Liver (tissue), 9 donors: Measurements from ENCODE around the gene NT5DC2. TPM values are rescaled to one million over a fixed set of nuclear protein-coding genes. Genes with fewer than 3 reads are reported as not detected.

ENCODE experiments used
- DNase-seq: peaks from one replicate; pipeline ENCODE4 v3.0.0-alpha.2; 2017; ENCODE audit warnings: low spot score
- H3K27ac ChIP-seq, 2 donors: one replicate each; pipeline ENCODE4 v1.7.0; 2013; ENCODE audit warnings: inconsistent platforms in 2 of 2, low read length in 2 of 2, control low read depth in 1 of 2, low read depth in 1 of 2, mild to moderate bottlenecking in 1 of 2
- H3K27me3 ChIP-seq, 4 donors: one replicate each; pipeline versions ENCODE4 v1.6.1 to v1.7.0; 2013; ENCODE audit warnings: low read length in 3 of 4, inconsistent platforms in 1 of 4, mild to moderate bottlenecking in 1 of 4, moderate library complexity in 1 of 4; ENCODE audit not compliant: control insufficient read depth in 4 of 4, insufficient read depth in 4 of 4
- H3K36me3 ChIP-seq, 4 donors: one replicate each; pipeline versions ENCODE4 v1.6.1 to v1.7.0; 2013; ENCODE audit warnings: low read length in 3 of 4, mild to moderate bottlenecking in 3 of 4, low read depth in 1 of 4, moderate library complexity in 1 of 4; ENCODE audit not compliant: control insufficient read depth in 4 of 4, insufficient read depth in 3 of 4
- H3K4me1 ChIP-seq, 4 donors: one replicate each; pipeline versions ENCODE4 v1.6.1 to v1.7.0; 2013; ENCODE audit warnings: low read length in 3 of 4, mild to moderate bottlenecking in 3 of 4, moderate library complexity in 1 of 4; ENCODE audit not compliant: control insufficient read depth in 4 of 4, insufficient read depth in 4 of 4
- H3K4me3 ChIP-seq, 3 donors: one replicate each; pipeline versions ENCODE4 v1.6.1 to v1.7.0; 2013; ENCODE audit warnings: low read length in 3 of 3, control low read depth in 1 of 3, low read depth in 1 of 3, mild to moderate bottlenecking in 1 of 3
- H3K9ac ChIP-seq, 2 donors: one replicate each; pipeline ENCODE4 v1.7.0; 2013; ENCODE audit warnings: low read length in 2 of 2, mild to moderate bottlenecking in 2 of 2, moderate library complexity in 2 of 2, control low read depth in 1 of 2, low read depth in 1 of 2
- H3K9me3 ChIP-seq, 4 donors: one replicate each; pipeline versions ENCODE4 v1.6.1 to v1.7.0; 2013; ENCODE audit warnings: low read length in 3 of 4; ENCODE audit not compliant: control insufficient read depth in 4 of 4
- EGR1 ChIP-seq, 2 donors: IDR thresholded peaks; 2 replicates each; pipeline ENCODE4 v1.6.1; 2016 to 2018; ENCODE audit warnings: antibody characterized with exemption in 2 of 2, low read depth in 2 of 2
- FOXA1 ChIP-seq: IDR thresholded peaks from 2 replicates; pipeline ENCODE4 v1.6.1; 2016; ENCODE audit warnings: antibody characterized with exemption
- FOXA2 ChIP-seq: IDR thresholded peaks from 2 replicates; pipeline ENCODE4 v1.6.1; 2016; ENCODE audit warnings: antibody characterized with exemption
- GABPA ChIP-seq, 2 donors: IDR thresholded peaks in 1 of 2; conservative IDR thresholded peaks in 1 of 2; 2 replicates each; pipeline ENCODE4 v1.6.1; 2016; ENCODE audit warnings: antibody characterized with exemption in 2 of 2, mild to moderate bottlenecking in 1 of 2, moderate library complexity in 1 of 2
- HNF4A ChIP-seq, 2 donors: conservative IDR thresholded peaks; 2 replicates each; pipeline ENCODE4 v1.6.1; 2016; ENCODE audit warnings: antibody characterized with exemption in 2 of 2, mild to moderate bottlenecking in 2 of 2
- HNF4G ChIP-seq: IDR thresholded peaks from 2 replicates; pipeline ENCODE4 v1.6.1; 2016; ENCODE audit warnings: antibody characterized with exemption
- JUND ChIP-seq, 2 donors: IDR thresholded peaks; 2 replicates each; pipeline ENCODE4 v1.6.1; 2016; ENCODE audit warnings: antibody characterized with exemption in 2 of 2
- NR2F2 ChIP-seq: IDR thresholded peaks from 2 replicates; pipeline ENCODE4 v1.6.1; 2016; ENCODE audit warnings: antibody characterized with exemption
- RAD21 ChIP-seq, 2 donors: IDR thresholded peaks; 2 replicates each; pipeline ENCODE4 v1.6.1; 2016; ENCODE audit warnings: antibody characterized with exemption in 2 of 2, mild to moderate bottlenecking in 2 of 2
- RXRA ChIP-seq, 2 donors: IDR thresholded peaks; 2 replicates each; pipeline ENCODE4 v1.6.1; 2017 to 2018; ENCODE audit warnings: antibody characterized with exemption in 2 of 2, mild to moderate bottlenecking in 1 of 2
- SP1 ChIP-seq: IDR thresholded peaks from 2 replicates; pipeline ENCODE4 v1.6.1; 2018; ENCODE audit warnings: antibody characterized with exemption, mild to moderate bottlenecking
- TAF1 ChIP-seq: conservative IDR thresholded peaks from 2 replicates; pipeline ENCODE4 v1.6.1; 2016; ENCODE audit warnings: antibody characterized with exemption, mild to moderate bottlenecking
- YY1 ChIP-seq: IDR thresholded peaks from 2 replicates; pipeline ENCODE4 v1.6.1; 2016; ENCODE audit warnings: antibody characterized with exemption, mild to moderate bottlenecking
- WGBS: extraction: QIAGEN DNeasy Blood & Tissue Kit; methylation state at CpG from one replicate; pipeline ENCODE4 v1.1.7; 2013; 5-methylcytosine and 5-hydroxymethylcytosine counted together
- polyA plus RNA-seq, 2 donors: library from polyadenylated mRNA; stranded (reverse) in 1 of 2; unstranded in 1 of 2; fragments of 200-250 nt in 1 of 2; fragments of >200 nt in 1 of 2; fragmentation: Nextera tagmentation in 1 of 2; extraction: Ambion mirVana in 1 of 2; gene quantifications; one replicate each; pipeline versions ENCODE4 v1.2.1 to v1.2.3, GENCODE V29; 2013 to 2015
- total RNA-seq, 2 donors: library from RNA; depleted of rRNA; stranded (reverse); fragments of >200 nt; gene quantifications; one replicate each; pipeline ENCODE4 v1.2.3, GENCODE V29; 2014
- TF ChIP-seq, protein P1 (sequence below): IDR thresholded peaks from 2 replicates; pipeline ENCODE4 v1.6.1; 2016; ENCODE audit warnings: antibody characterized with exemption
- TF ChIP-seq, protein P2 (sequence below): fragments of 150-350 bp; IDR thresholded peaks from 2 replicates; pipeline ENCODE4 v1.5.1; 2017; ENCODE audit warnings: improper control_type of control experiment, low read depth, low read length; ENCODE audit not compliant: missing input control
- TF ChIP-seq, protein P3 (sequence below): IDR thresholded peaks from 2 replicates; pipeline ENCODE4 v1.6.1; 2016; ENCODE audit warnings: antibody characterized with exemption
- TF ChIP-seq, protein P4 (sequence below): IDR thresholded peaks from 2 replicates; pipeline ENCODE4 v1.6.1; 2016; ENCODE audit warnings: antibody characterized with exemption, mild to moderate bottlenecking
- TF ChIP-seq, protein P5 (sequence below): IDR thresholded peaks from 2 replicates; pipeline ENCODE4 v1.6.1; 2016; ENCODE audit warnings: antibody characterized with exemption
- donor health status: healthy.
- donor health status: healthy.
- donor health status: healthy.
- donor health status: healthy.
- donor health status: healthy.

NT5DC2 gene
- total and polyA plus RNA-seq, 4 donors = 2.8 to 20.9 (median 3.1) TPM

DNA sequence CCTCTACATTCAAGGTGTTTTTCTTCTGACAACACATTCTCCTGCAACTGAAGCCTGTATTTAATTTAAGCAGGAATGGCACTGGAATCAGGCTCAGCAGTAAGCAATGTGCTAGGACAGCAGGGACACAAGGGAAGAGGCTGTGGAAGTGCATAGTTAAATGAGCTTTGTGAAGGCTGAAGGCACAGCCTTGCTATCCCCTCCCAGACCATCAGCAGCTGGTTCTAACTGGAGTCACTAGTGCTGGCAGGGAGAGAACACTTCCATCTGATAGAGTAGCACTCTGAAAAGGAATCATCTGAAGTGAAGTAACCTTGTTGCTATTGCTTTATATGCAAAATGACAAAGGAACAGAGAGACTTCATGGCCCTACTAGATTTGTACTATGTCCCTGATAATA, 17.5 kb upstream of the NT5DC2 start:
- H3K36me3 ChIP-seq = peaks cover 15 to 48% (median 31%) of the 10 kb centered on the region in 4 donors
- no peaks in the 10 kb centered on the region for H3K9me3 ChIP-seq

DNA sequence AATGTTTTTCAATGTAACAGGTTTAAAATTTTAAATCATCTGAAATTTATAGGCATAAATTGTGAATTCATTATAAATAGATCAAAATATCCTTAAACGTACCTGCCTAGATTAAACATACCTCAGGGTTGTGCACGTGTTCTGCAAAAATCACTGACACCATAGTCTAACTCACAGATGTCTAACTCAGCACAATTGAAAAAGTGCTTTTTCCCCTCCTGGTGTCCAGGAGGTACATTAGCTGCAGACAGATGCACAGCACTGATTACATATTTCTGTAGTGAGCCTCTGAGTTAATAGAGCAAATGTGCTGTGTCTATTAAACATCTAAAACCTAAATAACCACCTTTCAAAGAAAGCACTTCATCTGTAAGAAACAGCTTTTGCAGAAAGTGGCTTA, 13.5 kb upstream of the NT5DC2 start:
- Histone ChIP-seq H3K4me3 (no peak overlapping the region), H3K36me3 (peaks cover 11 to 45% (median 19%) of the 10 kb centered on the region in 4 donors), H3K9ac (no peak overlapping the region), H3K27ac (no peak overlapping the region), H3K9me3 (no peaks in the 10 kb centered on the region), H3K4me1 (no peaks in the 10 kb centered on the region), H3K27me3 (no peaks in the 10 kb centered on the region)
- TF ChIP-seq JUND (IDR thresholded peaks at IDR 0.05) (no peak), FOXA2 (no peak), GABPA (IDR thresholded peaks at IDR 0.05 in 1 of 2, conservative IDR thresholded peaks at IDR 0.05 in 1 of 2) (no peak), HNF4A (conservative IDR thresholded peaks at IDR 0.05) (no peak), NR2F2 (no peak), SP1 (no peak), RXRA (IDR thresholded peaks at IDR 0.05) (no peak), YY1 (no peak), HNF4G (no peak), FOXA1 (no peak), TAF1 (no peak), EGR1 (IDR thresholded peaks at IDR 0.05; ENCODE audit: low read depth in 2 of 2) (no peak), RAD21 (IDR thresholded peaks at IDR 0.05) (no peak)
- TF ChIP-seq, protein P1, sequence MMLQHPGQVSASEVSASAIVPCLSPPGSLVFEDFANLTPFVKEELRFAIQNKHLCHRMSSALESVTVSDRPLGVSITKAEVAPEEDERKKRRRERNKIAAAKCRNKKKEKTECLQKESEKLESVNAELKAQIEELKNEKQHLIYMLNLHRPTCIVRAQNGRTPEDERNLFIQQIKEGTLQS = no peak
- TF ChIP-seq, protein P2, sequence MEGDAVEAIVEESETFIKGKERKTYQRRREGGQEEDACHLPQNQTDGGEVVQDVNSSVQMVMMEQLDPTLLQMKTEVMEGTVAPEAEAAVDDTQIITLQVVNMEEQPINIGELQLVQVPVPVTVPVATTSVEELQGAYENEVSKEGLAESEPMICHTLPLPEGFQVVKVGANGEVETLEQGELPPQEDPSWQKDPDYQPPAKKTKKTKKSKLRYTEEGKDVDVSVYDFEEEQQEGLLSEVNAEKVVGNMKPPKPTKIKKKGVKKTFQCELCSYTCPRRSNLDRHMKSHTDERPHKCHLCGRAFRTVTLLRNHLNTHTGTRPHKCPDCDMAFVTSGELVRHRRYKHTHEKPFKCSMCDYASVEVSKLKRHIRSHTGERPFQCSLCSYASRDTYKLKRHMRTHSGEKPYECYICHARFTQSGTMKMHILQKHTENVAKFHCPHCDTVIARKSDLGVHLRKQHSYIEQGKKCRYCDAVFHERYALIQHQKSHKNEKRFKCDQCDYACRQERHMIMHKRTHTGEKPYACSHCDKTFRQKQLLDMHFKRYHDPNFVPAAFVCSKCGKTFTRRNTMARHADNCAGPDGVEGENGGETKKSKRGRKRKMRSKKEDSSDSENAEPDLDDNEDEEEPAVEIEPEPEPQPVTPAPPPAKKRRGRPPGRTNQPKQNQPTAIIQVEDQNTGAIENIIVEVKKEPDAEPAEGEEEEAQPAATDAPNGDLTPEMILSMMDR = no peak
- TF ChIP-seq, protein P3, sequence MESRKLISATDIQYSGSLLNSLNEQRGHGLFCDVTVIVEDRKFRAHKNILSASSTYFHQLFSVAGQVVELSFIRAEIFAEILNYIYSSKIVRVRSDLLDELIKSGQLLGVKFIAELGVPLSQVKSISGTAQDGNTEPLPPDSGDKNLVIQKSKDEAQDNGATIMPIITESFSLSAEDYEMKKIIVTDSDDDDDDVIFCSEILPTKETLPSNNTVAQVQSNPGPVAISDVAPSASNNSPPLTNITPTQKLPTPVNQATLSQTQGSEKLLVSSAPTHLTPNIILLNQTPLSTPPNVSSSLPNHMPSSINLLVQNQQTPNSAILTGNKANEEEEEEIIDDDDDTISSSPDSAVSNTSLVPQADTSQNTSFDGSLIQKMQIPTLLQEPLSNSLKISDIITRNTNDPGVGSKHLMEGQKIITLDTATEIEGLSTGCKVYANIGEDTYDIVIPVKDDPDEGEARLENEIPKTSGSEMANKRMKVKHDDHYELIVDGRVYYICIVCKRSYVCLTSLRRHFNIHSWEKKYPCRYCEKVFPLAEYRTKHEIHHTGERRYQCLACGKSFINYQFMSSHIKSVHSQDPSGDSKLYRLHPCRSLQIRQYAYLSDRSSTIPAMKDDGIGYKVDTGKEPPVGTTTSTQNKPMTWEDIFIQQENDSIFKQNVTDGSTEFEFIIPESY = no peak
- TF ChIP-seq, protein P4, sequence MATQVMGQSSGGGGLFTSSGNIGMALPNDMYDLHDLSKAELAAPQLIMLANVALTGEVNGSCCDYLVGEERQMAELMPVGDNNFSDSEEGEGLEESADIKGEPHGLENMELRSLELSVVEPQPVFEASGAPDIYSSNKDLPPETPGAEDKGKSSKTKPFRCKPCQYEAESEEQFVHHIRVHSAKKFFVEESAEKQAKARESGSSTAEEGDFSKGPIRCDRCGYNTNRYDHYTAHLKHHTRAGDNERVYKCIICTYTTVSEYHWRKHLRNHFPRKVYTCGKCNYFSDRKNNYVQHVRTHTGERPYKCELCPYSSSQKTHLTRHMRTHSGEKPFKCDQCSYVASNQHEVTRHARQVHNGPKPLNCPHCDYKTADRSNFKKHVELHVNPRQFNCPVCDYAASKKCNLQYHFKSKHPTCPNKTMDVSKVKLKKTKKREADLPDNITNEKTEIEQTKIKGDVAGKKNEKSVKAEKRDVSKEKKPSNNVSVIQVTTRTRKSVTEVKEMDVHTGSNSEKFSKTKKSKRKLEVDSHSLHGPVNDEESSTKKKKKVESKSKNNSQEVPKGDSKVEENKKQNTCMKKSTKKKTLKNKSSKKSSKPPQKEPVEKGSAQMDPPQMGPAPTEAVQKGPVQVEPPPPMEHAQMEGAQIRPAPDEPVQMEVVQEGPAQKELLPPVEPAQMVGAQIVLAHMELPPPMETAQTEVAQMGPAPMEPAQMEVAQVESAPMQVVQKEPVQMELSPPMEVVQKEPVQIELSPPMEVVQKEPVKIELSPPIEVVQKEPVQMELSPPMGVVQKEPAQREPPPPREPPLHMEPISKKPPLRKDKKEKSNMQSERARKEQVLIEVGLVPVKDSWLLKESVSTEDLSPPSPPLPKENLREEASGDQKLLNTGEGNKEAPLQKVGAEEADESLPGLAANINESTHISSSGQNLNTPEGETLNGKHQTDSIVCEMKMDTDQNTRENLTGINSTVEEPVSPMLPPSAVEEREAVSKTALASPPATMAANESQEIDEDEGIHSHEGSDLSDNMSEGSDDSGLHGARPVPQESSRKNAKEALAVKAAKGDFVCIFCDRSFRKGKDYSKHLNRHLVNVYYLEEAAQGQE = no peak
- TF ChIP-seq, protein P5, sequence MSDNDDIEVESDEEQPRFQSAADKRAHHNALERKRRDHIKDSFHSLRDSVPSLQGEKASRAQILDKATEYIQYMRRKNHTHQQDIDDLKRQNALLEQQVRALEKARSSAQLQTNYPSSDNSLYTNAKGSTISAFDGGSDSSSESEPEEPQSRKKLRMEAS = no peak
- DNase-seq = no peak
- WGBS = 81% methylated on average over 2 of the region's 2 CpGs

More for the DNA sequence above, 17.5 kb upstream of the NT5DC2 start:
- DNase-seq = no peak
- no peak overlapping the region for H3K4me3 ChIP-seq
- H3K9ac ChIP-seq = no peak overlapping the region
- no peaks in the 10 kb centered on the region for H3K27me3 ChIP-seq
- H3K4me1 ChIP-seq = peaks cover 0 to 7% (median 0%) of the 10 kb centered on the region in 4 donors
- H3K27ac ChIP-seq = no peak overlapping the region
- TF ChIP-seq HNF4G (no peak), YY1 (no peak), HNF4A (conservative IDR thresholded peaks at IDR 0.05) (no peak), NR2F2 (no peak), TAF1 (no peak)
- TF ChIP-seq, protein P1 = no peak
- TF ChIP-seq, protein P3 = no peak
